ENCODE measurements around the gene TRIM54.
"Not testable (repeated sequence)": the region's sequence is repeated elsewhere in the genome, so short reads cannot be mapped to it uniquely, and the experiment has no call there.

TRIM54 gene

DNA sequence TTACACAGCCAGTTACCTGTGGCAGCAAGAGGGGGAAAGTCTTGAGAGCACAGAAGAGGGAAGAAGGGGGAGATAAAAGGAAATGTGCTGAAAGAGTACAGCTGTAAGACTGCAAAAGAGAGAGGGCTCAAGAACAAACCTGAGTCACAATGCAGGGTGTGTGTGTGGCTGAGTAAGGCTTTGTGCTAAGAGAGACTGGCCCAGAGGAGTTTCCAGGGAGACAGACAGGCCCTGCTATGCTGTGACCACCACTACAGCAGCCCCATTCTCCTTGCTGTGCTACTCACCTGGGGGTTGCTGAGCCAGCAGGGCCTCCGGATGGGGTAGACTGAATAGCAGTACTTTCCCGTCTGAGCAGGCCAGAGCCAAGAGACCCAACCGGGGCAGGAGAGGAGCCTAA is 53.1 kb downstream of the TRIM54 start:
- DNase-seq (ENCODE audit: low spot score), result no peak
- no peak for TF ChIP-seq CTCF (IDR thresholded peaks at IDR 0.05; ENCODE audit: extremely low read depth, missing control alignments)

DNA sequence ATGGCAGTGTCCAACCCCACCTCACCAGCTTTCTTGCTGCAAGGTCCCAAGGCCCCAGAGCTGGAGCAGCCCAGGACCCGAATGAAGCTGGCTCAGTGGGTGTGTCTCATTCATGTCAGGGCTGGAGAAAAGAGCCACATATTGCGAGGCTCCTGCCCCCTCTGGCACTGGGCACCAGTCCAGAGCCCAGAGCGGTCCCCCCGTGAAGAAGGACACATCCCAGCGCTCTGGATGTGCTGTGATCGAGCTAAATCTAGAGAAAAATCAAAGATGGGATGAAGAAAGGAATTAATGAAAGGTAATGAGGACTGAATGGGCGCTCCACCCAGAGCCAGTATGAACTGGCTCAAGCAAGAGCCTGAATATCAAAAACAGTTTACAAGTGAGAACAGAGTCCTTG is 53.9 kb downstream of the TRIM54 start:
- DNase-seq (ENCODE audit: low spot score), result no peak
- no peak for TF ChIP-seq CTCF (IDR thresholded peaks at IDR 0.05; ENCODE audit: extremely low read depth, missing control alignments)

- no peak for TF ChIP-seq CTCF (IDR thresholded peaks at IDR 0.05; ENCODE audit: extremely low read depth, missing control alignments)
- no peak for DNase-seq (ENCODE audit: low spot score)
Observed at GRCh38 chr2:27347641-27348040, 65.4 kb downstream of the TRIM54 start.

- TF ChIP-seq CTCF (IDR thresholded peaks at IDR 0.05; ENCODE audit: extremely low read depth, missing control alignments), result no peak
- DNase-seq (ENCODE audit: low spot score), result no peak
Observed at GRCh38 chr2:27350106-27350693, 68.0 kb downstream of the TRIM54 start.

DNA sequence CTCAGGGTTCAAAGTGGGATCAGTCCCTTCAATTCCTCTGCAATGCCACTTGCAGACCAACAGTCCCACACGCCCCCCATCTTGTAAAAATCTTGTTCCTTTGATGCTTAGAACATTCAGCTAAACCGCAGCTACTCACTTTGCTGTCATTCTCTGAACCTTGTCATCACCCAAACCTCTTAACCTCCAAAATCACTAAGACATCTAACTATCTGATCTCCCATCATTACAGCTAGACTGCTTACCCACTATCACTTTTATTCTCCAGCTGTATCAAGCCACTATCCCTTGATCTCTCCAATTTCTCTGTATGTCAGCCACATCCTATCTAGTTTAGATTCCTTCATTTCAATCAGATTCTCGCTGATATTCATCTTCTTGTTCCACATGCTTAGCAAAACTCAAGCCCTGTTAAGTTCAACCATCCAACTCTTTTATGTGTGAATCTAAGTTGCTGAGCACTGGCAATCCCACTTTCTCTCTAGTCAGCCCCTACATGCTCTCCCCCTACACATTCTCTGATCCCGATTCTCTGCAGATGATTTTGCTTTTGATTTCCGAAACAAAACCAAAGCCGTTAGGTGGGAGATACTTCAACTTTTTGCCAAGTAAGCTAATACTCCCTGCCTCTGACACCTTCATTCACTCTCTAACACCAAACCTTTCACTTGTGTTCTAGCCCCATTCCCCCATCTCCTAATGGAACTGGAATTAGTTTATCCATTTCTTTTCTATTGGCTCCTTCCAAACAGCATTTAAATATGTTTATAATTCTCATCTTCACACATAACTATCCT is 69.8 kb downstream of the TRIM54 start:
- no peak for TF ChIP-seq CTCF (IDR thresholded peaks at IDR 0.05; ENCODE audit: extremely low read depth, missing control alignments)
- DNase-seq (ENCODE audit: low spot score), result no peak

- not testable (repeated sequence) for DNase-seq (ENCODE audit: low spot score)
Observed at GRCh38 chr2:27353386-27353761, 71.1 kb downstream of the TRIM54 start.

GRCh38 chr2:27353762-27354596 is 71.8 kb downstream of the TRIM54 start:
- no peak for TF ChIP-seq CTCF (IDR thresholded peaks at IDR 0.05; ENCODE audit: extremely low read depth, missing control alignments)
- no peak for DNase-seq (ENCODE audit: low spot score)
